ENCODE results near the gene C1orf159.

- TF ChIP-seq IRF5 (IDR thresholded peaks at IDR 0.05; ENCODE audit: borderline replicate concordance) (no peak), CTCF (IDR thresholded peaks at IDR 0.05 in 2 of 3, conservative IDR thresholded peaks at IDR 0.05 in 1 of 3; ENCODE audit: control insufficient read depth in 2 of 3, extremely low read depth in 1 of 3, insufficient read depth in 1 of 3, low read depth in 3 of 3, low read length in 3 of 3) (no peak), SUZ12 (IDR thresholded peaks at IDR 0.05; ENCODE audit: unreplicated experiment) (no peak), ATF2 (IDR thresholded peaks at IDR 0.05; ENCODE audit: low read length) (no peak), FOXM1 (IDR thresholded peaks at IDR 0.05; ENCODE audit: low read depth, low read length) (no peak), POLR2A (IDR thresholded peaks at IDR 0.05; ENCODE audit: low read depth, low read length) (no peak), ZNF24 (IDR thresholded peaks at IDR 0.05) (no peak)
These were observed 10.1 kb upstream of the C1orf159 start for GRCh38 chr1:1125945-1126344.

All from GM12878 (cell line).